GM18870 (cell line): ENCODE measurements around the gene MCM5.
"Not testable (repeated sequence)": the region's sequence is repeated elsewhere in the genome, so short reads cannot be mapped to it uniquely, and the experiment has no call there.

Experiments used
- ATAC-seq: cut with Tn5 transposase; IDR thresholded peaks from one replicate; pipeline ENCODE4 v1.9.1; 2021; ENCODE audit warnings: moderate library complexity; ENCODE audit not compliant: unreplicated experiment

Gene MCM5

GRCh38 chr22:35378621-35379020 is 21.3 kb upstream of the MCM5 start:
- ATAC-seq: no peak

- no peak for ATAC-seq
These were observed 20.6 kb upstream of the MCM5 start for GRCh38 chr22:35379146-35379993.

- no peak for ATAC-seq
These were observed 19.9 kb upstream of the MCM5 start for GRCh38 chr22:35380013-35380412.

- no peak for ATAC-seq
These were observed 19.2 kb upstream of the MCM5 start, which contains the start of gene HMOX1 for GRCh38 chr22:35380537-35381423. HMOX1 (plus strand) TSS chr22:35381096; CDS start chr22:35381174, 78 bp downstream.

GRCh38 chr22:35381424-35382009 is 18.4 kb upstream of the MCM5 start:
- ATAC-seq: no peak

GRCh38 chr22:35383679-35384071 is 16.3 kb upstream of the MCM5 start:
- ATAC-seq: no peak

- no peak for ATAC-seq
These were observed 15.4 kb upstream of the MCM5 start for GRCh38 chr22:35384527-35384926.

GRCh38 chr22:35384975-35385588 is 14.9 kb upstream of the MCM5 start:
- no peak for ATAC-seq

GRCh38 chr22:35386670-35387288 is 13.2 kb upstream of the MCM5 start:
- ATAC-seq: no peak

GRCh38 chr22:35390933-35391332 is 9.0 kb upstream of the MCM5 start:
- no peak for ATAC-seq

- no peak for ATAC-seq
These were observed 7.6 kb upstream of the MCM5 start for GRCh38 chr22:35392357-35392756.

- no peak for ATAC-seq
These were observed 6.6 kb upstream of the MCM5 start for GRCh38 chr22:35393116-35394010.

- no peak for ATAC-seq
These were observed 6.0 kb upstream of the MCM5 start for GRCh38 chr22:35394011-35394312.

- ATAC-seq: no peak
These were observed 5.0 kb upstream of the MCM5 start for GRCh38 chr22:35394810-35395563.

GRCh38 chr22:35396622-35397021 is 3.3 kb upstream of the MCM5 start:
- not testable (repeated sequence) for ATAC-seq

- no peak for ATAC-seq
These were observed 2.6 kb upstream of the MCM5 start for GRCh38 chr22:35397095-35397904.

GRCh38 chr22:35398591-35398973 is 1.4 kb upstream of the MCM5 start:
- no peak for ATAC-seq

- ATAC-seq: no peak
These were observed 744 bp upstream of the MCM5 start for GRCh38 chr22:35399114-35399677.
